ENCODE data around the gene PUS10.
"Not testable (repeated sequence)": the region's sequence is repeated elsewhere in the genome, so short reads cannot be mapped to it uniquely, and the experiment has no call there.

The PUS10 gene

DNA sequence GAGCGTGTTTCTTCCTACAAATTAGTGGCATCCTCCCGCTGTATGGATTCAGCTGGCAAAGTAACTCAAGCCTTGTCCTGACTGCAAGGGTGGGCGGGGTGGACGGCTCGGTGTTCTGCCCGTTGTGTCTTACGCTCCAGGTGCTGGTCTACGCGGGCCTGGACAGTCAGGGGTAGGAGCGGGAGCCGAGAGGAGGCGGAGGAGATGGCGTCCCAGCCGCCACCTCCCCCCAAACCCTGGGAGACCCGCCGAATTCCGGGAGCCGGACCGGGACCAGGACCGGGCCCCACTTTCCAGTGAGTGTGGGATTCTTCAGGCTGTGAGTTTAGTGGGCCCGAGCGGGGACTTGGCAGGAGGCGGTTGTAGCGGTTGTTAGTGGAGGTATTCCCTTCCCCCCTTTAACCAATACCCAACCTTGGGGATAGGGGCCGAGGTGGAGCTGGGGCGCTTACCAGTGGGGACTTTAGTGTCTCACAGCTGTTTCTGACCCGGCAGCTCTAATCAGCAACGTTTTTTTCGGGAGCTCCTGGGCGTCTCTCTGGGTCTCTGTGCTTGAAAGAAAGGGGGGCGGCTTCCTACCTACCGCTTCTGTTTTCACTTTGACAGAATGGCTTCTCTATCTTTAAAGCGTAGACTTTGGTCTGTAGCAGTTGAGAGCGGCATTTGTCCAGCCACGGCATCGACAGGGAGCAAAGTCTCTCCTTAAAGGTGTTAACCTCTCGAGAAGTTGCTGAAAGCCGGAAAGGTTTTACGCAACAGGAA lies at the start of gene PUS10, which contains the start of gene PEX13:
Gene PUS10, minus strand, starts transcription at position 700 of the 762 bp plus-strand sequence. CDS start 6,365 bp downstream, outside the sequence.
Gene PEX13, plus strand, starts transcription at position 165 of the 762 bp plus-strand sequence. Its CDS starts 40 bp downstream, at position 205.
- peak; percentile 40 to 48 for DNase-seq (ENCODE audit: low read depth in 1 of 2, low spot score in 1 of 2)

GRCh38 chr2:61065714-61066709 lies 48.0 kb upstream of the PUS10 start, which contains the start of gene SANBR:
Gene SANBR (plus strand): TSS chr2:61065871. CDS start chr2:61070351, 4,480 bp downstream.
- DNase-seq (ENCODE audit: low read depth in 1 of 2, low spot score in 1 of 2) = peak; percentile 59 to 79

DNA sequence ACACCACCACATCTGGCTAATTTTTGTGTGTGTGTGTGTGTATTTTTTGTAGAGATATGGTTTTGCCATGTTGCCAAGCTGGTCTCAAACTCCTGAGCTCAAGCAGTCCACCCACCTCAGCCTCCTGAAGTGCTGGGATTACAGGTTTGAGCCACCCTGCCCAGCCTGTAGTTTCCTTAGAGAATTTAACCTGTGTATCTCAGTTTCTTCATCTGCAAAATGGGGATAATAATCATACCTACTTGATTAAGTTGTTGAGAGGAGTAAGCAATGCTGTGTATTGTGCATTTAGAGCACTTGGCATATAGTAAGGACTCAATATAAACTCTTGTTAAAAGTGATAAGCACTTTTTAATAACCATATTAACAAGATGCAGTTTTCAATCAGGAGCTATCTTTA lies 41.3 kb upstream of the PUS10 start:
- no peak for DNase-seq (ENCODE audit: low read depth in 1 of 2, low spot score in 1 of 2)

GRCh38 chr2:61057562-61057961 lies 39.5 kb upstream of the PUS10 start:
- no peak for DNase-seq (ENCODE audit: low read depth in 1 of 2, low spot score in 1 of 2)

GRCh38 chr2:61055557-61055956 lies 37.5 kb upstream of the PUS10 start:
- DNase-seq (ENCODE audit: low read depth in 1 of 2, low spot score in 1 of 2) = no peak

GRCh38 chr2:61045999-61046398 lies 27.9 kb upstream of the PUS10 start:
- no peak for DNase-seq (ENCODE audit: low read depth in 1 of 2, low spot score in 1 of 2)

GRCh38 chr2:61045226-61045625 lies 27.2 kb upstream of the PUS10 start:
- DNase-seq (ENCODE audit: low read depth in 1 of 2, low spot score in 1 of 2) = no peak

DNA sequence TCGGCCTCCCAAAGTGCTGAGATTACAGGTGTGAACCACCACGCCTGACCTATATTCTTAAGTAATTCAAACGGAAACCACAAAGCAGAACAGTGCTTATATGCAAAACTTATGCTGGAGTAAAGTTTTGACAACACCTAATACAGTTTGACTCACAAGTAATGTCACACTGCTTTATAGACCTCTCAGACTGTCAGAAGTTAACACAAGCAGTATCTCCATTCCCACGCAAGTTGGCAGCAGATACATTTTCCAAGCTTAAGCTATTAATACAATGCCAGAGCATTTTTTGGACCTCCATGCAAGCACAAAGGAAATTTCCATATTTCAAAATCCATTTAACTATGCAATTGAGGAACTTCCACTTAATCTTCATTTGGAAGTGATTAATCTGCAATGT lies 26.6 kb upstream of the PUS10 start:
- DNase-seq (ENCODE audit: low read depth in 1 of 2, low spot score in 1 of 2) = no peak

DNA sequence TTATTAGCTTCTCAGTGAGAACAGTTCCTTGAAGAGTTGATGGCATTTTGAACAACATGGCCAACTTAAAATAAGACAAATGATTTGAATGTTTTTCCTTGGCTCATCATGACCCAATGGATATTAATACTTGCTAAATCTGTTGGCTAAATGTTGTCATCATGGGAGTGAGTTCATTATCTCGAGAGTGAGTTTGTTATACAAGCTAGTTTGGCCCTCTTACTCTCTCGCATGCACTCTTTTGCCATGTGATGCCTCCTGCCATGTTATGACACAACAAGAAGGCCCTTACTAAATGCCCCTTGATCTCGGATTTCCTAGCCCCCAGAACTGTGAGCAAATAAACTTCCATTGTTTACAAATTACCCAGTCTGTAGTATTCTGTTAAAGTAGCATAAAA lies 24.8 kb upstream of the PUS10 start:
- no peak for DNase-seq (ENCODE audit: low read depth in 1 of 2, low spot score in 1 of 2)

DNA sequence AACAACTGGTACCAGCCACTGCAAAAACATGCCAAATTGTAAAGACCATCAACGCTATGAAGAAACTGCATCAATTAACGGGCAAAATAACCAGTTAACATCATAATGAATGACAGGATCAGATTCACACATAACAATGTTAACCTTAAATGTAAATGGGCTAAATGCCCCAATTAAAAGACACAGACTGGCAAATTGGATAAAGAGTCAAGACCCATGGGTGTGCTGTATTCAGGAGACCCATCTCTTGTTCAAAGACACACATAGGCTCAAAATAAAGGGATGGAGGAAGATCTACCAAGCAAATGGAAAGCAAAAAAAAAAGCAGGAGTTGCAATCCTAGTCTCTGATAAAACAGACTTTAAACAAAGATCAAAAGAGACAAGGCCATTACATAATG lies 18.6 kb upstream of the PUS10 start:
- DNase-seq (ENCODE audit: low read depth in 1 of 2, low spot score in 1 of 2) = not testable (repeated sequence)

- not testable (repeated sequence) for DNase-seq (ENCODE audit: low read depth in 1 of 2, low spot score in 1 of 2)
These were observed 16.5 kb upstream of the PUS10 start for GRCh38 chr2:61034592-61034991.

GRCh38 chr2:61029533-61029932 lies 11.5 kb upstream of the PUS10 start:
- DNase-seq (ENCODE audit: low read depth in 1 of 2, low spot score in 1 of 2) = no peak

GRCh38 chr2:61023670-61024069 lies 5.6 kb upstream of the PUS10 start:
- DNase-seq (ENCODE audit: low read depth in 1 of 2, low spot score in 1 of 2) = no peak

GRCh38 chr2:61021228-61021660 lies 3.2 kb upstream of the PUS10 start:
- no peak for DNase-seq (ENCODE audit: low read depth in 1 of 2, low spot score in 1 of 2)

DNA sequence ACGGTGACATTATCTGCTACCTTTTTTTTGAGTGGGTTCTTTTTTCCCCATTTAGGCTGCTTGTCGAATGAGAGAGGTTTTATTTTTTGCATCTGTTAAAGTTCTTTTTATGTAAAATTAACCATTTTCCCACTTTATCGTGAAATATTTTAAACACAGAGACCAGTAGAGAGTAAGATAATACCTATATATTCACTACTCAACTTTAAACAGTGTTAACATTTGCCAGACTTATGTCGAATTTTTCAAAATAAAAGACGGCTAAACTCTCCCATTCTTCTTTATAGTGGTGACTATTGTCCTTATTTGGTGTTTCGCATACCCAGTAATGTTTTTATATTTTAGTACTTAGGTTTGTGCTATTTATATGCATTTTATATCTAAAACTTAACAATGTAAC lies 743 bp upstream of the PUS10 start:
- no peak for DNase-seq (ENCODE audit: low read depth in 1 of 2, low spot score in 1 of 2)

DNA sequence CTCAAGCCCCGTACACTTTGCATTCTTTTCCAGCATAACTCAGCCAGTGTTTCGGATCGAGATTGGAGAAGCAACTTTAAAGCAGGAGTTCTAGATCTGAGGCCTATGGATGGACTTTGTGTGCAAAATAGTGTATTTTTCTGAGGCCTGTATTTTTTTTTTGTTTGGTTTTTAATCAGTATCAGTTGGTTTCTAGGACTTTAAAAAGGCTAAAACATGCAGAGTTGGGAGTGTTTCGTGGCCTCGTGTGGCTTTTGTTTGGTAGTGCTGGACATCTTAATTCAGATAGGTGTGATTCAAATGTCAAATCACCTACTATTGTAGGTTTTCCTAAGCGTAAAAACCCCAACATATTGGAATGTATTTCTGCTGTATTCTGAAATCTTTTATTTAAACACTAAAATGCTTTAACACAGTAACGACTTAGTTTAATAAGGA lies 282 bp upstream of the PUS10 start:
- no peak for DNase-seq (ENCODE audit: low read depth in 1 of 2, low spot score in 1 of 2)

DNA sequence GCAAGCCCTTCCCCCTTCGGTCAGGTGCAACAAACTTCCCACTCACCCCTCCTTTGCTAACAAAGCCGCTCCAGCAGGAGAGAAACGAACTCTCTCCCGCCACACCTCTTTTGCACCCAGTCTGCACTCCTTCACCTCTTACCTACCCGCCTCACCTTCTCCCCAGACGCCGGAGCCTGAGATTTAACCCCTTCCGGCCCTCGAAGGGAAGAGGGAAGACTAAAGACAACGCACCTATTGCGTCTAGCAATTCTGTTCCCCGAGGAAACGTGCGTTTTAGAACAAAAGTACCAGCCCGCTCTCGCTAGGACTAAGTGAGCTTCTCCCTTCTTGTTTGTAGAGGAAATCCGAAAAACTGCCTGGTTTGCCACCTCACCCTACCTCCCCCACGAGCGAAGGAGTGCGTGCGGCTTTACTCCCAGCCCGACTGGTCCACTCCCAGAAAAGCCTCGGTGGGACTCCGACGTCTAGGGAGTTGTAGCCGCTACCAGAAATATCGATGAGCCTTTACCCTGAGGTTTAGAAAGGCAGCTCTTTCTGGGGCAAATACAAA lies 976 bp downstream of the PUS10 start:
- DNase-seq (ENCODE audit: low read depth in 1 of 2, low spot score in 1 of 2) = peak; percentile 41 to 44

DNA sequence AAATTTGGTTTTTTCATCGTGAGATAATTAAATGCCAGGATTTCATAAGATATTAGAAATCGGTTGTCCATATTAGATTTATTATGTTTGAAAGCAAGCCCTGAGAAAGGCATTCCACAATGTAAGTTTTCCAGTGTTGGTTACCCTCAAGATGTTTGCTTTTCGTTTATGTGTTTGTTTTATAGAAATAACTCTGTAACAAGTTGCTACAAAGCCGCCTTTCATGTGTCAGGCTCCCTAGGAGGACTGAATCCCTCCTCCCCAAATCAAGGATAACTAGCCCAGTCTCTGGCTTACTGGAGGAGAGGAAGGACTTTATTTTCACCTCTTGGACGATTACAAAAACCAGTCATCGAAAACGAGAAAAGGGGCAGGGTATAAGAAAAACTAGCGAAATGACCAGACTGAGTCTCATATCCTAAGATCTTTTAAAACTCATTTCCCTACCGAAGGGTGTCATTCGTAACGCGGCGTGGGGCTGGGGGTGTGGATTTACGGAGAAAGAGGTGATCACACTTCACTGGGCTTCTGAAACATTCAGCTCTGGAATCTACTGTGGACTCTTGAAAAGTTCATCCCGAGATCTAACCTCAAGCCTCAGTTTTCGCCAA lies 1.6 kb downstream of the PUS10 start:
- DNase-seq (ENCODE audit: low read depth in 1 of 2, low spot score in 1 of 2) = peak in 1 of 2 donors; percentile 2

DNA sequence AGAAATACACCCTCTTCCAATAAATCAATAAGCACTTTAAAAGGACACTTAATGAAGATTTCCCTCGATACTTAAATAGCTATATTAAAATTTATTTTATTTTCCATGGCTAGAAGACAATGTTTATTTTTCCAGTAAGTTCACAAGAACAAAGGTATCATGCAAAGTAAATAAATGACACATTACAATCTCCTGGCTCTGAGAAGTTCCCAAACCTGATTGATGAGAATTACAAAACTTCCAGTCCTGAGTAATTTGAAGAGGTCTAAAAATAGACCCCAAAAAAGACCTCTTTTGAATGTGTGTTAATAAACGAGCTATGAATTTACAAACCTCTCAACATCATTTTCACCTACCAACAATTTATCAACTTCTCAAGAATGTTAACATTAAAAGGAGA lies 2.1 kb downstream of the PUS10 start:
- no peak for DNase-seq (ENCODE audit: low read depth in 1 of 2, low spot score in 1 of 2)

DNA sequence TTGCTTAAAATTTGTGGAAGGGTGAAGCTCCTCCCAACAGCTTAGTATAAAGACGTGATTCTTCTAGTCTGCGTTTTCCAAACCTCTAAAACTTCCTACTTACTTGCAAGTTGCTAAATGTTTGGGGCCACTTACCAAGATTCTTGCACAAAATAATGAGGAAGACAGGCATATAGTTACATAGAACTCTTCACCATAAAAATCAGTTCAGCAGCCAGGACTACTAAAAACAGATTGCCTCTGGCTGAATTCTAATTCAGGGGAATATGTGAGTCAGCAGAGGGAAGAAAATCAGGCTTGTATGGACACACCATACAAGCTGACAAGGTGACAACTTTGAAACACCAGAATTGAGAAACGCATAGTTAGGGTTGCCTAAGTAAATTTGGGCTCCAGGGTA lies 3.3 kb downstream of the PUS10 start:
- no peak for DNase-seq (ENCODE audit: low read depth in 1 of 2, low spot score in 1 of 2)

- DNase-seq (ENCODE audit: low read depth in 1 of 2, low spot score in 1 of 2) = no peak
These were observed 4.7 kb downstream of the PUS10 start for GRCh38 chr2:61013382-61013781.

Data from activated T-helper 1 cell treated with anti-CD3 and anti-CD28 coated beads, Interleukin-2, amount 50 U/mL, for 16 hours (primary cell).